GM13976 (cell line): ENCODE data around the gene ADAMTS6.

Experiments
- DNase-seq: peaks from one replicate; pipeline ENCODE4 v3.0.0; 2012; ENCODE audit warnings: low spot score
- CTCF ChIP-seq: IDR thresholded peaks from 2 replicates; pipeline ENCODE4 v1.5.1; 2012; ENCODE audit warnings: borderline replicate concordance, mild to moderate bottlenecking; ENCODE audit not compliant: insufficient read depth; ENCODE audit errors: extremely low read depth, missing control alignments, control extremely low read depth
- in situ Hi-C: fragments of 300-500 bp; cut with MboI; formaldehyde crosslinking; loops from one replicate; pipeline ENCODE4 v1.12.0; 2022; ENCODE audit warnings: low sequenced_read_pairs, mixed read lengths, inconsistent platforms; ENCODE audit not compliant: unreplicated experiment

ADAMTS6 gene

GRCh38 chr5:65128226-65128625, 353.5 kb downstream of the ADAMTS6 start:
- in situ Hi-C loops: no loop called here
- TF ChIP-seq CTCF: no peak
- DNase-seq: no peak

- DNase-seq: no peak
- in situ Hi-C loops: no loop called here
- TF ChIP-seq CTCF: no peak
Measured at GRCh38 chr5:65127161-65127901, 354.4 kb downstream of the ADAMTS6 start.

GRCh38 chr5:65126542-65127069, 355.1 kb downstream of the ADAMTS6 start:
- no peak for TF ChIP-seq CTCF
- in situ Hi-C loops: no loop called here
- DNase-seq: no peak

- TF ChIP-seq CTCF: no peak
- no peak for DNase-seq
Measured at GRCh38 chr5:65125591-65126541, 355.9 kb downstream of the ADAMTS6 start.

GRCh38 chr5:65121880-65122436, 359.8 kb downstream of the ADAMTS6 start:
- DNase-seq: no peak
- in situ Hi-C loops: no loop called here
- TF ChIP-seq CTCF: no peak

More at GRCh38 chr5:65125591-65126541, 355.9 kb downstream of the ADAMTS6 start:
- in situ Hi-C loops: no loop called here

- in situ Hi-C loops: no loop called here
- no peak for DNase-seq
- TF ChIP-seq CTCF: no peak
Measured at GRCh38 chr5:65120371-65120967, 361.3 kb downstream of the ADAMTS6 start.
